HEK293 (cell line): ENCODE data around the gene ADH1C.

Experiments used
- CTCF ChIA-PET: fragments of 350-600 bp; formaldehyde crosslinking; extraction: SDS; loops from one replicate; lab custom pipeline; 2021; ENCODE audit warnings: antibody characterized with exemption; lab: Yijun Ruan, JAX
- POLR2A ChIA-PET: fragments of 300-600 bp; formaldehyde crosslinking; extraction: SDS; loops from one replicate; lab custom pipeline; 2020; ENCODE audit warnings: antibody characterized with exemption, inconsistent platforms; lab: Yijun Ruan, JAX
- H3K27ac ChIP-seq: fragments of 200-500 bp; sonication (Bioruptor generic); 2 replicates; pipeline ENCODE4 v1.5.1; 2014; ENCODE audit warnings: low read depth, low read length, control low read depth, inconsistent platforms; ENCODE audit errors: extremely low read depth
- H3K36me3 ChIP-seq, 2 experiments: fragments of 200-500 bp in 1 of 2; sonication (Bioruptor generic) in 1 of 2; 1 replicate in 1 of 2; 2 replicates in 1 of 2; pipeline ENCODE4 v1.5.1; 2014 to 2017; ENCODE audit warnings: inconsistent platforms in 2 of 2, low read length in 2 of 2; ENCODE audit not compliant: control insufficient read depth in 2 of 2, insufficient read depth in 1 of 2
- H3K4me1 ChIP-seq: fragments of 200-500 bp; sonication (Bioruptor generic); 2 replicates; pipeline ENCODE4 v1.5.1; 2014; ENCODE audit warnings: mild to moderate bottlenecking, low read length, inconsistent platforms; ENCODE audit not compliant: control insufficient read depth, insufficient read depth
- H3K4me3 ChIP-seq: 2 replicates; pipeline ENCODE4 v1.5.1; 2011; ENCODE audit warnings: low read depth, mild to moderate bottlenecking, control low read depth, low read length, moderate library complexity
- H3K9me3 ChIP-seq: fragments of 200-500 bp; sonication (Bioruptor generic); 2 replicates; pipeline ENCODE4 v1.5.1; 2014; ENCODE audit warnings: low read depth, low read length, inconsistent platforms; ENCODE audit not compliant: control insufficient read depth, insufficient read depth
- HIC1 ChIP-seq: fragments of 450-650 bp; formaldehyde crosslinking; IDR thresholded peaks from 2 replicates; pipeline ENCODE4 v1.5.1; 2016; ENCODE audit warnings: missing biosample characterization, missing genetic modification characterization
- KLF8 ChIP-seq: fragments of 450-650 bp; formaldehyde crosslinking; IDR thresholded peaks from 2 replicates; pipeline ENCODE4 v1.5.1; 2016; ENCODE audit warnings: missing biosample characterization, missing genetic modification characterization
- PRDM1 ChIP-seq: fragments of 450-650 bp; formaldehyde crosslinking; IDR thresholded peaks from 2 replicates; pipeline ENCODE4; 2016; ENCODE audit warnings: missing biosample characterization, missing genetic modification characterization
- TCF7L2 ChIP-seq: IDR thresholded peaks from 2 replicates; pipeline ENCODE4 v1.6.1; 2011; ENCODE audit warnings: low read depth, mild to moderate bottlenecking, inconsistent platforms, low read length, moderate library complexity, borderline replicate concordance
- WT1 ChIP-seq: fragments of 450-650 bp; formaldehyde crosslinking; IDR thresholded peaks from 2 replicates; pipeline ENCODE4 v1.5.1; 2016; ENCODE audit warnings: missing biosample characterization, missing genetic modification characterization
- ZBTB7A ChIP-seq: fragments of 450-650 bp; formaldehyde crosslinking; IDR thresholded peaks from 2 replicates; pipeline ENCODE4 v1.5.1; 2016; ENCODE audit warnings: low read depth, missing biosample characterization, missing genetic modification characterization
- ZNF292 ChIP-seq: fragments of 450-650 bp; formaldehyde crosslinking; IDR thresholded peaks from 2 replicates; pipeline ENCODE4 v1.5.1; 2016; ENCODE audit warnings: low read depth, missing biosample characterization, missing genetic modification characterization, borderline replicate concordance
- ZNF366 ChIP-seq: fragments of 450-650 bp; formaldehyde crosslinking; conservative IDR thresholded peaks from 2 replicates; pipeline ENCODE4 v1.5.1; 2016; ENCODE audit warnings: missing biosample characterization, missing genetic modification characterization
- ZNF416 ChIP-seq: fragments of 450-650 bp; formaldehyde crosslinking; IDR thresholded peaks from 2 replicates; pipeline ENCODE4 v1.5.1; 2016; ENCODE audit warnings: missing biosample characterization, missing genetic modification characterization
- ZNF549 ChIP-seq: fragments of 450-650 bp; IDR thresholded peaks from 2 replicates; pipeline ENCODE4 v1.5.1; 2018; ENCODE audit warnings: missing biosample characterization, missing genetic modification characterization, mild to moderate bottlenecking, inconsistent platforms, moderate library complexity
- ZNF596 ChIP-seq: fragments of 450-650 bp; IDR thresholded peaks from 2 replicates; pipeline ENCODE4 v1.5.0; 2018; ENCODE audit warnings: missing biosample characterization, mild to moderate bottlenecking, missing genetic modification characterization, moderate library complexity
- ZNF624 ChIP-seq: fragments of 450-650 bp; formaldehyde crosslinking; IDR thresholded peaks from 2 replicates; pipeline ENCODE4 v1.5.1; 2017; ENCODE audit warnings: missing biosample characterization, missing genetic modification characterization
- ZNF654 ChIP-seq: fragments of 450-650 bp; formaldehyde crosslinking; IDR thresholded peaks from 2 replicates; pipeline ENCODE4 v1.5.1; 2016; ENCODE audit warnings: low read depth, missing biosample characterization, missing genetic modification characterization
- ZNF707 ChIP-seq: fragments of 450-650 bp; formaldehyde crosslinking; IDR thresholded peaks from 2 replicates; pipeline ENCODE4 v1.5.1; 2016; ENCODE audit warnings: missing biosample characterization, missing genetic modification characterization
- ZSCAN23 ChIP-seq: fragments of 450-650 bp; formaldehyde crosslinking; IDR thresholded peaks from 2 replicates; pipeline ENCODE4 v1.5.1; 2016; ENCODE audit warnings: missing biosample characterization, missing genetic modification characterization
- TF ChIP-seq, protein P1 (sequence below): fragments of 450-650 bp; formaldehyde crosslinking; IDR thresholded peaks from 2 replicates; pipeline ENCODE4 v1.5.1; 2016; ENCODE audit warnings: missing biosample characterization, missing genetic modification characterization
- TF ChIP-seq, protein P2 (sequence below): fragments of 450-650 bp; formaldehyde crosslinking; IDR thresholded peaks from 2 replicates; pipeline ENCODE4 v1.5.1; 2016; ENCODE audit warnings: missing biosample characterization, missing genetic modification characterization
- TF ChIP-seq, protein P3 (sequence below): fragments of 450-650 bp; formaldehyde crosslinking; IDR thresholded peaks from 2 replicates; pipeline ENCODE4 v1.5.1; 2016; ENCODE audit warnings: missing biosample characterization, missing genetic modification characterization
- TF ChIP-seq, protein P4 (sequence below): fragments of 450-650 bp; formaldehyde crosslinking; IDR thresholded peaks from 2 replicates; pipeline ENCODE4; 2016; ENCODE audit warnings: missing biosample characterization, missing genetic modification characterization
- TF ChIP-seq, protein P5 (sequence below): fragments of 450-650 bp; formaldehyde crosslinking; IDR thresholded peaks from 2 replicates; pipeline ENCODE4 v1.5.1; 2016; ENCODE audit warnings: missing biosample characterization, missing genetic modification characterization
- TF ChIP-seq, protein P6 (sequence below): fragments of 450-650 bp; formaldehyde crosslinking; IDR thresholded peaks from 2 replicates; pipeline ENCODE4 v1.5.1; 2016; ENCODE audit warnings: missing biosample characterization, missing genetic modification characterization, borderline replicate concordance

Gene ADH1C

GRCh38 chr4:99359480-99360204, 7.1 kb upstream of the ADH1C start (continued):
- TF ChIP-seq, protein P1, sequence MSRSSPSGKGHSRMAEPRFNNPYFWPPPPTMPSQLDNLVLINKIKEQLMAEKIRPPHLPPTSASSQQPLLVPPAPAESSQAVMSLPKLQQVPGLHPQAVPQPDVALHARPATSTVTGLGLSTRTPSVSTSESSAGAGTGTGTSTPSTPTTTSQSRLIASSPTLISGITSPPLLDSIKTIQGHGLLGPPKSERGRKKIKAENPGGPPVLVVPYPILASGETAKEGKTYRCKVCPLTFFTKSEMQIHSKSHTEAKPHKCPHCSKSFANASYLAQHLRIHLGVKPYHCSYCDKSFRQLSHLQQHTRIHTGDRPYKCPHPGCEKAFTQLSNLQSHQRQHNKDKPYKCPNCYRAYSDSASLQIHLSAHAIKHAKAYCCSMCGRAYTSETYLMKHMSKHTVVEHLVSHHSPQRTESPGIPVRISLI (tag by site-specific recombination): no peak
- TF ChIP-seq ZNF416 (tag by site-specific recombination) (no peak), ZNF549 (tag by site-specific recombination) (no peak)
- TF ChIP-seq, protein P2, sequence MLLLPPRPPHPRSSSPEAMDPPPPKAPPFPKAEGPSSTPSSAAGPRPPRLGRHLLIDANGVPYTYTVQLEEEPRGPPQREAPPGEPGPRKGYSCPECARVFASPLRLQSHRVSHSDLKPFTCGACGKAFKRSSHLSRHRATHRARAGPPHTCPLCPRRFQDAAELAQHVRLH (tag by site-specific recombination): no peak
- TF ChIP-seq, protein P3, sequence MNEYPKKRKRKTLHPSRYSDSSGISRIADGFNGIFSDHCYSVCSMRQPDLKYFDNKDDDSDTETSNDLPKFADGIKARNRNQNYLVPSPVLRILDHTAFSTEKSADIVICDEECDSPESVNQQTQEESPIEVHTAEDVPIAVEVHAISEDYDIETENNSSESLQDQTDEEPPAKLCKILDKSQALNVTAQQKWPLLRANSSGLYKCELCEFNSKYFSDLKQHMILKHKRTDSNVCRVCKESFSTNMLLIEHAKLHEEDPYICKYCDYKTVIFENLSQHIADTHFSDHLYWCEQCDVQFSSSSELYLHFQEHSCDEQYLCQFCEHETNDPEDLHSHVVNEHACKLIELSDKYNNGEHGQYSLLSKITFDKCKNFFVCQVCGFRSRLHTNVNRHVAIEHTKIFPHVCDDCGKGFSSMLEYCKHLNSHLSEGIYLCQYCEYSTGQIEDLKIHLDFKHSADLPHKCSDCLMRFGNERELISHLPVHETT: no peak

- Histone ChIP-seq H3K4me3 (no peak overlapping the region), H3K4me1 (no peaks in the 10 kb centered on the region), H3K9me3 (no peaks in the 10 kb centered on the region), H3K27ac (no peak overlapping the region), H3K36me3 (no peaks in the 10 kb centered on the region)
- POLR2A ChIA-PET: no interaction called here
- TF ChIP-seq ZNF596 (tag by site-specific recombination) (no peak), ZNF707 (tag by site-specific recombination) (no peak), PRDM1 (tag by site-specific recombination) (no peak), HIC1 (tag by site-specific recombination) (no peak), KLF8 (tag by site-specific recombination) (no peak), ZNF654 (tag by site-specific recombination) (no peak), ZSCAN23 (tag by site-specific recombination) (no peak), ZNF292 (tag by site-specific recombination) (no peak), ZBTB7A (no peak)
- TF ChIP-seq, protein P4, sequence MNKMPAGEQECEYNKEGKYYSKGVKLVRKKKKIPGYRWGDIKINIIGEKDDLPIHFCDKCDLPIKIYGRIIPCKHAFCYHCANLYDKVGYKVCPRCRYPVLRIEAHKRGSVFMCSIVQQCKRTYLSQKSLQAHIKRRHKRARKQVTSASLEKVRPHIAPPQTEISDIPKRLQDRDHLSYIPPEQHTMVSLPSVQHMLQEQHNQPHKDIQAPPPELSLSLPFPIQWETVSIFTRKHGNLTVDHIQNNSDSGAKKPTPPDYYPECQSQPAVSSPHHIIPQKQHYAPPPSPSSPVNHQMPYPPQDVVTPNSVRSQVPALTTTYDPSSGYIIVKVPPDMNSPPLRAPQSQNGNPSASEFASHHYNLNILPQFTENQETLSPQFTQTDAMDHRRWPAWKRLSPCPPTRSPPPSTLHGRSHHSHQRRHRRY: no peak
- CTCF ChIA-PET: no interaction called here
Measured at GRCh38 chr4:99357948-99358347, 5.4 kb upstream of the ADH1C start.

- no peaks in the 10 kb centered on the region for H3K4me1 ChIP-seq
- H3K36me3 ChIP-seq: no peaks in the 10 kb centered on the region
- H3K27ac ChIP-seq: no peak overlapping the region
- no peak overlapping the region for H3K4me3 ChIP-seq
- CTCF ChIA-PET: no interaction called here
- POLR2A ChIA-PET: no interaction called here
- no peaks in the 10 kb centered on the region for H3K9me3 ChIP-seq
- TF ChIP-seq ZNF624 (tag by site-specific recombination) (no peak), WT1 (no peak), TCF7L2 (no peak), ZNF366 (tag by site-specific recombination) (no peak), KLF8 (tag by site-specific recombination) (no peak)
- TF ChIP-seq, protein P5, sequence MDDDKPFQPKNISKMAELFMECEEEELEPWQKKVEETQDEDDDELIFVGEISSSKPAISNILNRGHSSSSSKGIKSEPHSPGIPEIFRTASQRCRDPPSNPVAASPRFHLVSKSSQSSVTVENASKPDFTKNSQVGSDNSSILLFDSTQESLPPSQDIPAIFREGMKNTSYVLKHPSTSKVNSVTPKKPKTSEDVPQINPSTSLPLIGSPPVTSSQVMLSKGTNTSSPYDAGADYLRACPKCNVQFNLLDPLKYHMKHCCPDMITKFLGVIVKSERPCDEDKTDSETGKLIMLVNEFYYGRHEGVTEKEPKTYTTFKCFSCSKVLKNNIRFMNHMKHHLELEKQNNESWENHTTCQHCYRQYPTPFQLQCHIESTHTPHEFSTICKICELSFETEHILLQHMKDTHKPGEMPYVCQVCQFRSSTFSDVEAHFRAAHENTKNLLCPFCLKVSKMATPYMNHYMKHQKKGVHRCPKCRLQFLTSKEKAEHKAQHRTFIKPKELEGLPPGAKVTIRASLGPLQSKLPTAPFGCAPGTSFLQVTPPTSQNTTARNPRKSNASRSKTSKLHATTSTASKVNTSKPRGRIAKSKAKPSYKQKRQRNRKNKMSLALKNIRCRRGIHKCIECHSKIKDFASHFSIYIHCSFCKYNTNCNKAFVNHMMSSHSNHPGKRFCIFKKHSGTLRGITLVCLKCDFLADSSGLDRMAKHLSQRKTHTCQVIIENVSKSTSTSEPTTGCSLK (tag by site-specific recombination): no peak
- TF ChIP-seq, protein P6, sequence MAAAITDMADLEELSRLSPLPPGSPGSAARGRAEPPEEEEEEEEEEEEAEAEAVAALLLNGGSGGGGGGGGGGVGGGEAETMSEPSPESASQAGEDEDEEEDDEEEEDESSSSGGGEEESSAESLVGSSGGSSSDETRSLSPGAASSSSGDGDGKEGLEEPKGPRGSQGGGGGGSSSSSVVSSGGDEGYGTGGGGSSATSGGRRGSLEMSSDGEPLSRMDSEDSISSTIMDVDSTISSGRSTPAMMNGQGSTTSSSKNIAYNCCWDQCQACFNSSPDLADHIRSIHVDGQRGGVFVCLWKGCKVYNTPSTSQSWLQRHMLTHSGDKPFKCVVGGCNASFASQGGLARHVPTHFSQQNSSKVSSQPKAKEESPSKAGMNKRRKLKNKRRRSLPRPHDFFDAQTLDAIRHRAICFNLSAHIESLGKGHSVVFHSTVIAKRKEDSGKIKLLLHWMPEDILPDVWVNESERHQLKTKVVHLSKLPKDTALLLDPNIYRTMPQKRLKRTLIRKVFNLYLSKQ (tag by site-specific recombination): no peak
Measured at GRCh38 chr4:99356992-99357391, 4.4 kb upstream of the ADH1C start.
